ENCODE results near the gene CDKN2A. TPM values are rescaled to one million over a fixed set of nuclear protein-coding genes. Genes with fewer than 3 reads are reported as not detected.

The CDKN2A gene
- total RNA-seq, 1 experiment from 2014 or later = 0.35 TPM

- Histone ChIP-seq H3K23ac (ENCODE audit: insufficient read length, low read depth, low read length) (no peak overlapping the region), H2BK12ac (ENCODE audit: insufficient read length, low read depth, low read length) (no peak overlapping the region), H4K20me1 (ENCODE audit: control insufficient read depth, insufficient read depth, insufficient read length) (no peaks in the 10 kb centered on the region), H3K9me3 (ENCODE audit: control insufficient read depth, low read depth, low read length) (no peaks in the 10 kb centered on the region), H3T11ph (ENCODE audit: low read length) (no peak overlapping the region), H2BK120ac (ENCODE audit: low read depth, low read length, poor library complexity, severe bottlenecking) (no peak overlapping the region), H3K27me3 (ENCODE audit: insufficient read depth, low read length) (peaks cover 75% of the 10 kb centered on the region), H2BK5ac (ENCODE audit: insufficient read length, low read length) (no peak overlapping the region), H4K5ac (ENCODE audit: insufficient read length, low read depth, low read length) (no peak overlapping the region), H3K23me2 (ENCODE audit: insufficient read length, low read depth, low read length, poor library complexity, severe bottlenecking) (peaks cover 6% of the 10 kb centered on the region), H3K14ac (ENCODE audit: insufficient read depth, low read length) (no peak overlapping the region), H2BK20ac (ENCODE audit: low read depth, low read length, poor library complexity, severe bottlenecking) (no peak overlapping the region), H3K18ac (ENCODE audit: insufficient read length, low read depth, low read length) (no peak overlapping the region), H3K4me1 (ENCODE audit: insufficient read depth, low read length) (no peaks in the 10 kb centered on the region), H3K79me2 (ENCODE audit: insufficient read depth, low read length) (no peaks in the 10 kb centered on the region), H4K91ac (ENCODE audit: insufficient read length, low read depth, low read length) (no peak overlapping the region), H3K9ac (ENCODE audit: extremely low read depth, insufficient read length, low read length) (no peak overlapping the region), H2BK15ac (ENCODE audit: low read depth, low read length) (no peak overlapping the region), H3K56ac (ENCODE audit: insufficient read length, low read depth, low read length) (no peak overlapping the region), H2AK5ac (ENCODE audit: insufficient read length, low read length) (no peak overlapping the region), H3K79me1 (ENCODE audit: insufficient read depth, low read depth, low read length, poor library complexity, severe bottlenecking) (no peaks in the 10 kb centered on the region), H4K8ac (replicated peaks; ENCODE audit: insufficient read length, low read depth, low read length) (no peak overlapping the region), H2AFZ (ENCODE audit: low read length) (no peak overlapping the region), H3K4me2 (ENCODE audit: insufficient read depth, insufficient read length, low read length) (peak overlapping the region; percentile 69), H3K4ac (ENCODE audit: low read depth, low read length) (no peak overlapping the region), H3K27ac (ENCODE audit: insufficient read length, low read depth, low read length) (no peak overlapping the region)
- peak overlapping the region in 1 of 3 experiments; percentile 0; a peak in 1 of 7 replicates for H3K27ac Mint-ChIP-seq
- peaks cover 99% of the 10 kb centered on the region for H3K27me3 Mint-ChIP-seq (ENCODE audit: low read depth)
- WGBS (ENCODE audit: extremely low coverage, insufficient read length, low lambda C conversion rate) = no CpG with 5 or more reads among the region's 51 CpGs
- DNase-seq = peak; percentile 92
- TF ChIP-seq CTCF (conservative IDR thresholded peaks at IDR 0.05) = no peak
- H3K9me3 Mint-ChIP-seq = peaks cover 3 to 15% of the 10 kb centered on the region in 2 experiments
- peaks cover 23 to 25% of the 10 kb centered on the region in 2 experiments for H3K4me1 Mint-ChIP-seq
- peak overlapping the region; percentile 63 to 86 for H3K4me3 Mint-ChIP-seq
- H3K36me3 Mint-ChIP-seq (ENCODE audit: insufficient read depth in 1 of 3, low read depth in 3 of 3) = peaks cover 0 to 3% (median 0%) of the 10 kb centered on the region in 3 experiments; a peak in 2 of 7 replicates
Observed at GRCh38 chr9:21974722-21975409, 19.3 kb downstream of the CDKN2A start.

Data from H9 (cell line).